Osteocyte (in vitro differentiated cells): ENCODE results near the gene ZNG1A. TPM values are rescaled to one million over a fixed set of nuclear protein-coding genes. Genes with fewer than 3 reads are reported as not detected.
"Not testable (repeated sequence)": the region's sequence is repeated elsewhere in the genome, so short reads cannot be mapped to it uniquely, and the experiment has no call there.

Experiments used
- DNase-seq: peaks from one replicate; pipeline ENCODE4 v3.0.0; 2021; ENCODE audit warnings: mixed read lengths; ENCODE audit not compliant: unreplicated experiment; ENCODE audit errors: extremely low spot score
- H3K27ac Mint-ChIP-seq: one replicate; pipeline ENCODE4 v1.8.0; 2021; ENCODE audit warnings: mild to moderate bottlenecking, mixed read lengths; ENCODE audit not compliant: unreplicated experiment
- H3K27me3 Mint-ChIP-seq: one replicate; pipeline ENCODE4 v1.8.0; 2021; ENCODE audit warnings: mixed read lengths; ENCODE audit not compliant: unreplicated experiment
- H3K36me3 Mint-ChIP-seq: one replicate; pipeline ENCODE4 v1.8.0; 2021; ENCODE audit warnings: mixed read lengths; ENCODE audit not compliant: unreplicated experiment
- H3K4me1 Mint-ChIP-seq: one replicate; pipeline ENCODE4 v1.8.0; 2021; ENCODE audit warnings: mixed read lengths; ENCODE audit not compliant: unreplicated experiment
- H3K4me3 Mint-ChIP-seq: one replicate; pipeline ENCODE4 v1.8.0; 2021; ENCODE audit warnings: mild to moderate bottlenecking, moderate library complexity, mixed read lengths; ENCODE audit not compliant: unreplicated experiment
- H3K9me3 Mint-ChIP-seq: one replicate; pipeline ENCODE4 v1.8.0; 2021; ENCODE audit warnings: mixed read lengths; ENCODE audit not compliant: unreplicated experiment
- CTCF ChIP-seq: fragments of 200-600 bp; sonication (generic); IDR thresholded peaks from 2 replicates; pipeline ENCODE4 v1.5.0; 2021; ENCODE audit warnings: antibody characterized with exemption, mild to moderate bottlenecking, moderate library complexity
- total RNA-seq: library from RNA; stranded (reverse); gene quantifications from 2 replicates; pipeline ENCODE4 v1.2.1, GENCODE V29; 2021

The ZNG1A gene
- total RNA-seq, 1 donor from 2014 or later, result 26.3 TPM

DNA sequence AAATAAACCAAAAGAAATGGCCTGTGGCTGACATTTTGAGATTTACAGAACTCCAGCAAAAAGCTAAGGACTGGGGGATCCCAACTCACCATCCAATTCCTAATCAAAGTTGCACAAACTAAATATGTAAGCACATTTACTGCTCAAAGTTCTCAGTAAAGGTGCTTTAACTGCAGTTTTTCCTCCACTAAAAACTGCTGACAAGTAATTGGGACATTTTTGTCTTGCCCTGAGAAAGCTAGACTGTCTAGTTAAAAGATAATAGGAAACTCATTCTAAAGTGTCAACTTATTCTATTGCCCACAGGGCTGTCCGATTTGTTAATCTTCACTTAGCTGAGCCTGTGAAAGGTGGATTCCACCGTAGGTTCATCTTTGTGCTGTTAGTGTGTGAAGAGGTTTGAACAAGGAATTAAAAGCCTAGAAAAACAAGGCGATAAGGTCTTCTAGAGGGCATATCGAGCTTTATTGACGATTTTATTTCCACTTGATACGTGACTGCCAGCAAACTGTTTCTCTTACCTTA lies 36.8 kb upstream of the ZNG1A start:
- DNase-seq, result no peak
- Mint-ChIP-seq H3K4me1 (peaks cover 3% of the 10 kb centered on the region), H3K4me3 (no peak overlapping the region), H3K36me3 (no peaks in the 10 kb centered on the region), H3K9me3 (no peaks in the 10 kb centered on the region), H3K27me3 (peaks cover 33% of the 10 kb centered on the region), H3K27ac (no peak overlapping the region)
- no peak for TF ChIP-seq CTCF

DNA sequence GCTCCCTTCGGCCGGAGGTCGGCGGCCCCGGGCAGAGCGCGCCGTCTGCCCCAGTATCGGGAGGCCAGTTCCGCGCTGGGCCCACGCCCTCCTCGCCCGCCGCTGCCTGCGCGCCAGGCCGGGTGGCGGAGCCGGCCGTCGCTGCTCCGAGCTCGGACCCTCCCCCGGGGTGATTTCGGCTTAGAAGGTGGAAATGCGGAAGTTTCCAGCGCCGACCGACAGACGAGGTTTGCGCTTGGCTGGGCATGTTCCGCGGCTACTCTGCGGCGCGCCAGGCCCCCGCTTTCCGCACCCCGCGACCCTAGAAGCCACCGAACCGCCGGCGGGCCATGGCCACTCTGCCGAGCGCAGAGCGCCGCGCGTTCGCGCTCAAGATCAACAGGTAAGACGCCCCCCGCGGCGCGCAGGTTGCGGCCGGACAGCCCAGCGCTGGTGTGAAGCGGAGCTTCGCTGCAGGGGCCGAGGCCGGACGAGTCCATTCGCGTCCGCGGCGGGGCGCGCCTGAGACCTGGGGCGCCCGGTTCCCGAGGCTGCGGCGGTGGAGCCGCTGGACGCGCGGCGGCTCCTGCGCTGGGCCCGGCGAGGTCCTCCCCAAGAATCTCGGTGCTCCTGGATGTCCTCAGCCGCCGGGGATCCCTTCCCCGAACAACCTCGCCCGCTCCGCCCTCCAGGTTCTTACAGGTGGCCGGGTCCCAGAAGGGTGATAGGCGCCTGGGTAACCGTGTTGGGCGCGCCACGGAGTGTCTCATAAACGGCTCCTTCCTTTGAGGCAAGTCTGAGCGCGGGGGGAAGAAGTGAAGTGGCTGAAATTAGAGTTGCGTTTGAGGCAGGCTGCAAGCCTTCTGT lies 36.0 kb upstream of the ZNG1A start, which contains the start of gene DOCK8:
TSS of gene DOCK8 (plus strand) at position 218 of the 846 bp plus-strand sequence. CDS start at position 330, 112 bp downstream.
- peaks cover 33% of the 10 kb centered on the region for H3K27me3 Mint-ChIP-seq
- H3K4me3 Mint-ChIP-seq, result peak within 1 kb of the TSS; percentile 59

DNA sequence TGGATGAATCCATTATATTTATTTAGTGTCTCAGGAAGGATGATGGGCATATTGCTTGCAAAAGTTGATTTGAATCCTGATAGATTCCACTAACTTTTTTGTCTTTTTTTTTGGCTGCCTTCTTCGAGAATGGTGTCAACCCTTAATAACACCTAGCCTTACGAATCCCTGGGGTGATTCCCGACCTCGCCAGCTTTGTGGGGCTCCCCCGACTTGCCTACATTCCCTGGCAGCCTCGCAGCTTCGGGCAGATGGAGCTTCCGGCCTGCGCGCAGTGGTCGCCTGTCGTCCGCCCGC lies 35.4 kb upstream of the ZNG1A start:
- H3K4me1 Mint-ChIP-seq, result peaks cover 3% of the 10 kb centered on the region
- no peaks in the 10 kb centered on the region for H3K9me3 Mint-ChIP-seq
- DNase-seq, result no peak
- no peak for TF ChIP-seq CTCF
- H3K36me3 Mint-ChIP-seq, result no peaks in the 10 kb centered on the region
- H3K4me3 Mint-ChIP-seq, result peak overlapping the region; percentile 26
- H3K27me3 Mint-ChIP-seq, result peaks cover 33% of the 10 kb centered on the region
- H3K27ac Mint-ChIP-seq, result no peak overlapping the region

More for the DNA sequence above, 36.0 kb upstream of the ZNG1A start, which contains the start of gene DOCK8:
- H3K9me3 Mint-ChIP-seq, result no peaks in the 10 kb centered on the region
- H3K36me3 Mint-ChIP-seq, result no peaks in the 10 kb centered on the region
- DNase-seq, result no peak
- TF ChIP-seq CTCF, result peak; percentile 25
- H3K27ac Mint-ChIP-seq, result no peak within 1 kb of the TSS
- peaks cover 3% of the 10 kb centered on the region for H3K4me1 Mint-ChIP-seq

DNA sequence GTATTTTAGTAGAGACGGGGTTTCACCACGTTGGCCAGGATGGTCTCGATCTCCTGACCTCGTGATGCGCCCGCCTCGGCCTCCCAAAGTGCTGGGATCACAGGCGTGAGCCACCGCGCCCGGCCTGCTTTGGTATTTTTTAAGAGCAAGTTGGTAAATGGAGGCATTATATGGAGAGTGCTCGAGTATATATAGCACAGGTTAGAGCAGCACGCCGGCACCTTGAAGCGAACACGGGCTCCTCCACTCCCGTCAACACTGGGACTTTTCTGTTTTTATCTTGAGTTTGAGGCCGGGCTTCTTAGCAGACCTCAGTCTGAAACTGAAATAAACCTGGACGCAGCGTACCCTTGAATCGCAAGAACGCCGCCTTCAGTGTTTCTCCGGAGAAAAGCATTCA lies 35.0 kb upstream of the ZNG1A start:
- H3K36me3 Mint-ChIP-seq, H3K4me3 Mint-ChIP-seq, H3K27ac Mint-ChIP-seq: not testable (repeated sequence)

GRCh38 chr9:212297-212696 lies 33.4 kb upstream of the ZNG1A start:
- TF ChIP-seq CTCF, result no peak
- H3K27ac Mint-ChIP-seq, result no peak overlapping the region
- no peaks in the 10 kb centered on the region for H3K9me3 Mint-ChIP-seq
- no peak overlapping the region for H3K4me3 Mint-ChIP-seq
- no peaks in the 10 kb centered on the region for H3K36me3 Mint-ChIP-seq
- H3K27me3 Mint-ChIP-seq, result peaks cover 34% of the 10 kb centered on the region
- H3K4me1 Mint-ChIP-seq, result peaks cover 3% of the 10 kb centered on the region
- no peak for DNase-seq

More for the DNA sequence above, 35.0 kb upstream of the ZNG1A start:
- peaks cover 33% of the 10 kb centered on the region for H3K27me3 Mint-ChIP-seq
- not testable (repeated sequence) for DNase-seq, H3K4me1 Mint-ChIP-seq, H3K9me3 Mint-ChIP-seq
